NCI-H2107 treated with DMSO at 0.1 percent for 48 hours (cell line): ENCODE data around the gene GAPDHS.

Experiments used
- DNase-seq: peaks from one replicate; lab custom pipeline; 2025; ENCODE audit not compliant: unreplicated experiment; lab: John Stamatoyannopoulos, UW

Gene GAPDHS

GRCh38 chr19:35534803-35535480 lies 1.7 kb downstream of the GAPDHS start:
- peak; percentile 56 for DNase-seq

- no peak for DNase-seq
Measured at GRCh38 chr19:35539314-35539713, 6.1 kb downstream of the GAPDHS start.

- DNase-seq = no peak
Measured at GRCh38 chr19:35539850-35540249, 6.6 kb downstream of the GAPDHS start.

- no peak for DNase-seq
Measured at GRCh38 chr19:35540356-35540927, 7.2 kb downstream of the GAPDHS start.

- DNase-seq = no peak
Measured at GRCh38 chr19:35542209-35542608, 9.0 kb downstream of the GAPDHS start.

- DNase-seq = no peak
Measured at GRCh38 chr19:35543280-35544109, 10.2 kb downstream of the GAPDHS start.

GRCh38 chr19:35544110-35544802 lies 11.0 kb downstream of the GAPDHS start:
- DNase-seq = no peak

- DNase-seq = peak; percentile 29
Measured at GRCh38 chr19:35545001-35545854, 12.0 kb downstream of the GAPDHS start, which contains the start of gene TMEM147. Gene TMEM147 (plus strand): TSS chr19:35545626. CDS start chr19:35545740, 114 bp downstream.

GRCh38 chr19:35545855-35546381 lies 12.7 kb downstream of the GAPDHS start:
- DNase-seq = no peak

- no peak for DNase-seq
Measured at GRCh38 chr19:35546532-35546931, 13.3 kb downstream of the GAPDHS start.

- peak; percentile 44 for DNase-seq
Measured at GRCh38 chr19:35549174-35549788, 16.0 kb downstream of the GAPDHS start.

- DNase-seq = no peak
Measured at GRCh38 chr19:35549879-35550523, 16.7 kb downstream of the GAPDHS start.

GRCh38 chr19:35551091-35551810 lies 18.0 kb downstream of the GAPDHS start:
- DNase-seq = no peak

GRCh38 chr19:35552534-35553384 lies 19.5 kb downstream of the GAPDHS start:
- no peak for DNase-seq

- no peak for DNase-seq
Measured at GRCh38 chr19:35553385-35554000, 20.2 kb downstream of the GAPDHS start.

GRCh38 chr19:35554076-35554475 lies 20.8 kb downstream of the GAPDHS start:
- DNase-seq = no peak

GRCh38 chr19:35555301-35556005 lies 22.2 kb downstream of the GAPDHS start:
- DNase-seq = no peak
